Measurements from ENCODE around the gene KLB.
"Not testable (repeated sequence)": the region's sequence is repeated elsewhere in the genome, so short reads cannot be mapped to it uniquely, and the experiment has no call there.

The KLB gene

GRCh38 chr4:39455486-39455885 lies 48.8 kb downstream of the KLB start:
- DNase-seq (ENCODE audit: low read depth in 1 of 2, low spot score in 1 of 2): no peak
- H3K4me3 ChIP-seq (replicated peaks; ENCODE audit: insufficient read depth, low read length): no peak overlapping the region

GRCh38 chr4:39456946-39457763 lies 50.4 kb downstream of the KLB start:
- Histone ChIP-seq H3K4me3 (replicated peaks; ENCODE audit: insufficient read depth, low read length) (peak overlapping the region; percentile 68), H3K27me3 (ENCODE audit: insufficient read depth, poor library complexity, severe bottlenecking) (no peaks in the 10 kb centered on the region), H3K27ac (replicated peaks) (peak overlapping the region; percentile 88)
- DNase-seq (ENCODE audit: low read depth in 1 of 2, low spot score in 1 of 2): no peak
- no peak for TF ChIP-seq CTCF (IDR thresholded peaks at IDR 0.05; ENCODE audit: insufficient read depth, low read length)
- no peak for TF ChIP-seq POLR2AphosphoS5 (IDR thresholded peaks at IDR 0.05; ENCODE audit: low read depth)
- peak; percentile 67; the same call in 1 of the 2 replicates for TF ChIP-seq SPI1 (IDR thresholded peaks at IDR 0.05; ENCODE audit: borderline replicate concordance, low read depth)

More at GRCh38 chr4:39455486-39455885, 48.8 kb downstream of the KLB start:
- Histone ChIP-seq H3K27me3 (ENCODE audit: insufficient read depth, poor library complexity, severe bottlenecking) (no peaks in the 10 kb centered on the region), H3K27ac (replicated peaks) (no peak overlapping the region)
- TF ChIP-seq SPI1 (IDR thresholded peaks at IDR 0.05; ENCODE audit: borderline replicate concordance, low read depth) (no peak), GABPA (IDR thresholded peaks at IDR 0.05; ENCODE audit: low read depth) (no peak), REST (IDR thresholded peaks at IDR 0.05; ENCODE audit: insufficient replicate concordance, low read depth) (no peak), CTCF (IDR thresholded peaks at IDR 0.05; ENCODE audit: insufficient read depth, low read length) (no peak)

GRCh38 chr4:39458161-39458504 lies 51.4 kb downstream of the KLB start:
- H3K27me3 ChIP-seq (ENCODE audit: insufficient read depth, poor library complexity, severe bottlenecking); DNase-seq (ENCODE audit: low read depth in 1 of 2, low spot score in 1 of 2): not testable (repeated sequence)
- H3K27ac ChIP-seq (replicated peaks): peak overlapping the region; percentile 88
- peak overlapping the region; percentile 68 for H3K4me3 ChIP-seq (replicated peaks; ENCODE audit: insufficient read depth, low read length)

GRCh38 chr4:39458505-39459300 lies 52.0 kb downstream of the KLB start, which contains the start of the genes LIAS and RPL9:
LIAS (plus strand) TSS chr4:39459056; CDS start chr4:39459118, 62 bp downstream.
RPL9 (minus strand) TSS chr4:39458922; CDS start chr4:39458439, 483 bp downstream.
- Histone ChIP-seq H3K4me3 (replicated peaks; ENCODE audit: insufficient read depth, low read length) (peak within 1 kb of the TSS; percentile 68), H3K27me3 (ENCODE audit: insufficient read depth, poor library complexity, severe bottlenecking) (no peaks in the 10 kb centered on the region), H3K27ac (replicated peaks) (peak within 1 kb of the TSS; percentile 88)
- TF ChIP-seq CTCF (IDR thresholded peaks at IDR 0.05; ENCODE audit: insufficient read depth, low read length) (no peak), REST (IDR thresholded peaks at IDR 0.05; ENCODE audit: insufficient replicate concordance, low read depth) (peak; percentile 79), SPI1 (IDR thresholded peaks at IDR 0.05; ENCODE audit: borderline replicate concordance, low read depth) (peak; percentile 80; the same call in 1 of the 2 replicates), GABPA (IDR thresholded peaks at IDR 0.05; ENCODE audit: low read depth) (no peak), POLR2AphosphoS5 (IDR thresholded peaks at IDR 0.05; ENCODE audit: low read depth) (peak; percentile 97)
- DNase-seq (ENCODE audit: low read depth in 1 of 2, low spot score in 1 of 2): peak; percentile 97 to 100
